ENCODE measurements around the gene SEC63. TPM values are rescaled to one million over a fixed set of nuclear protein-coding genes. Genes with fewer than 3 reads are reported as not detected.

Gene SEC63
- total RNA-seq, 1 donor from 2014 or later = 311 TPM

- Mint-ChIP-seq H3K9me3 (ENCODE audit: unreplicated experiment) (peaks cover 3% of the 10 kb centered on the region), H3K27ac (ENCODE audit: unreplicated experiment) (no peak overlapping the region), H3K36me3 (ENCODE audit: unreplicated experiment) (peaks cover 4% of the 10 kb centered on the region), H3K4me1 (ENCODE audit: low read depth, unreplicated experiment) (peaks cover 9% of the 10 kb centered on the region), H3K4me3 (ENCODE audit: unreplicated experiment) (no peak overlapping the region), H3K27me3 (ENCODE audit: unreplicated experiment) (no peaks in the 10 kb centered on the region)
- no peak for DNase-seq
- no peak for TF ChIP-seq CTCF (IDR thresholded peaks at IDR 0.05; ENCODE audit: partially characterized antibody, unreplicated experiment)
Measured at GRCh38 chr6:107989166-107990094, 31.4 kb upstream of the SEC63 start.

- no peak for TF ChIP-seq CTCF (IDR thresholded peaks at IDR 0.05; ENCODE audit: partially characterized antibody, unreplicated experiment)
- Mint-ChIP-seq H3K36me3 (ENCODE audit: unreplicated experiment) (peaks cover 4% of the 10 kb centered on the region), H3K9me3 (ENCODE audit: unreplicated experiment) (peaks cover 2% of the 10 kb centered on the region), H3K4me1 (ENCODE audit: low read depth, unreplicated experiment) (peaks cover 9% of the 10 kb centered on the region), H3K27me3 (ENCODE audit: unreplicated experiment) (no peaks in the 10 kb centered on the region), H3K27ac (ENCODE audit: unreplicated experiment) (no peak overlapping the region), H3K4me3 (ENCODE audit: unreplicated experiment) (no peak overlapping the region)
- DNase-seq = no peak
Measured at GRCh38 chr6:107988570-107988969, 30.6 kb upstream of the SEC63 start.

- Mint-ChIP-seq H3K27ac (ENCODE audit: unreplicated experiment) (no peak overlapping the region), H3K27me3 (ENCODE audit: unreplicated experiment) (no peaks in the 10 kb centered on the region), H3K4me3 (ENCODE audit: unreplicated experiment) (no peak overlapping the region), H3K4me1 (ENCODE audit: low read depth, unreplicated experiment) (peaks cover 10% of the 10 kb centered on the region), H3K9me3 (ENCODE audit: unreplicated experiment) (peaks cover 2% of the 10 kb centered on the region), H3K36me3 (ENCODE audit: unreplicated experiment) (peaks cover 4% of the 10 kb centered on the region)
- DNase-seq = no peak
- TF ChIP-seq CTCF (IDR thresholded peaks at IDR 0.05; ENCODE audit: partially characterized antibody, unreplicated experiment) = no peak
Measured at GRCh38 chr6:107987805-107988204, 29.8 kb upstream of the SEC63 start.

GRCh38 chr6:107985701-107986100 is 27.7 kb upstream of the SEC63 start:
- H3K9me3 Mint-ChIP-seq (ENCODE audit: unreplicated experiment) = peaks cover 2% of the 10 kb centered on the region
- H3K4me1 Mint-ChIP-seq (ENCODE audit: low read depth, unreplicated experiment) = peaks cover 14% of the 10 kb centered on the region
- no peak overlapping the region for H3K4me3 Mint-ChIP-seq (ENCODE audit: unreplicated experiment)
- H3K27me3 Mint-ChIP-seq (ENCODE audit: unreplicated experiment) = peaks cover 2% of the 10 kb centered on the region
- no peak for DNase-seq
- no peak for TF ChIP-seq CTCF (IDR thresholded peaks at IDR 0.05; ENCODE audit: partially characterized antibody, unreplicated experiment)
- peaks cover 4% of the 10 kb centered on the region for H3K36me3 Mint-ChIP-seq (ENCODE audit: unreplicated experiment)
- no peak overlapping the region for H3K27ac Mint-ChIP-seq (ENCODE audit: unreplicated experiment)

GRCh38 chr6:107983811-107984210 is 25.8 kb upstream of the SEC63 start:
- Mint-ChIP-seq H3K27me3 (ENCODE audit: unreplicated experiment) (peaks cover 2% of the 10 kb centered on the region), H3K9me3 (ENCODE audit: unreplicated experiment) (peaks cover 2% of the 10 kb centered on the region), H3K4me1 (ENCODE audit: low read depth, unreplicated experiment) (peaks cover 12% of the 10 kb centered on the region), H3K36me3 (ENCODE audit: unreplicated experiment) (peaks cover 4% of the 10 kb centered on the region), H3K4me3 (ENCODE audit: unreplicated experiment) (no peak overlapping the region), H3K27ac (ENCODE audit: unreplicated experiment) (no peak overlapping the region)
- DNase-seq = no peak
- TF ChIP-seq CTCF (IDR thresholded peaks at IDR 0.05; ENCODE audit: partially characterized antibody, unreplicated experiment) = no peak

Data from glutamatergic neuron (in vitro differentiated cells).